NK-92 treated with Interleukin-12 subunit alpha and Interleukin-12 subunit beta, amount 100 ng/mL, for 24 hours (cell line): ENCODE measurements around the gene MAGOHB.
A peak's percentile ranks its signal among the peaks of the same experiment; 100 is the strongest.
"Not testable (repeated sequence)": the region's sequence is repeated elsewhere in the genome, so short reads cannot be mapped to it uniquely, and the experiment has no call there.

Experiments used
- DNase-seq: peaks from one replicate; lab custom pipeline; 2025; lab: John Stamatoyannopoulos, UW

The MAGOHB gene

GRCh38 chr12:10613349-10614055 is at the start of gene MAGOHB:
MAGOHB (minus strand) TSS chr12:10613609; CDS start chr12:10613532, 77 bp downstream.
- peak; percentile 77 for DNase-seq

GRCh38 chr12:10661338-10661737 is 47.9 kb upstream of the MAGOHB start:
- no peak for DNase-seq

DNA sequence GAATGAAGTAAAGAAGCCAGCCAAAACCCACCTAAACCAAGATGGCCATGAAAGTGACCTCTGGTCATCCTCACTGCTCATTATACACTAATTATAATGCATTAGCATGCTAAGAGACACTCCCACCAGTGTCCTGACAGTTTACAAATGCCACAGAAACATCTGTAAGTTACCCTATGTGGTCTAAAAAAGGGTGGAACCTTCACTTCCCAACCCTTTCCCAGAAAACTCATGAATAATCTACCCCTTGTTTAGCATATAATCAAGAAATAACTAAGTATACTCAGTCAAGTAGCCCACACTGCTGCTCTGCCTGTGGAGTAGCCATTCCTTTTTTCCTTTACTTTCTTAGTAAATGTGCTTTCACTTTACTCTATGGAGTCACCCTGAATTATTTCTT is 40.6 kb upstream of the MAGOHB start:
- DNase-seq, result no peak

- DNase-seq, result no peak
Measured at GRCh38 chr12:10652192-10652591, 38.8 kb upstream of the MAGOHB start.

DNA sequence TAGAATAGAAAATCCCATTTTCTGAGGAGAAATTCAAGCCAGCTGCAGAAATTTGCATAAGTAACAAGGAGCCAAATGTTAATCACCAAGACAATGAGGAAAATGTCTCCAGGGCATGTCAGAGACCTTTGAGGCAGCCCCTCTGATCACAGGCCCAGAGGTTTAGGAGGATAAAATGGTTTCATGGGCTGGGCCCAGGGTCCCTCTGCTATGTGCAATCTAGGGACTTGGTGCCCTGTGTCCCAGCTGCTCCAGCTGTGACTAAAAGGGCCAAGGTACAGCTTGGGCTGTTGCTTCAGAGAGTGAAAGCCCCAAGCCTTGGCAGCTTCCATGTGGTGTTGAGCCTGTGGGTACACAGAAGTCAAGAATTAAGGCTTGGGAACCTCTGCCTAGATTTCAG is 33.2 kb upstream of the MAGOHB start:
- not testable (repeated sequence) for DNase-seq

- DNase-seq, result no peak
Measured at GRCh38 chr12:10645910-10646309, 32.5 kb upstream of the MAGOHB start.

GRCh38 chr12:10641735-10642500 is 28.5 kb upstream of the MAGOHB start:
- no peak for DNase-seq

GRCh38 chr12:10638728-10639127 is 25.3 kb upstream of the MAGOHB start:
- DNase-seq, result no peak

DNA sequence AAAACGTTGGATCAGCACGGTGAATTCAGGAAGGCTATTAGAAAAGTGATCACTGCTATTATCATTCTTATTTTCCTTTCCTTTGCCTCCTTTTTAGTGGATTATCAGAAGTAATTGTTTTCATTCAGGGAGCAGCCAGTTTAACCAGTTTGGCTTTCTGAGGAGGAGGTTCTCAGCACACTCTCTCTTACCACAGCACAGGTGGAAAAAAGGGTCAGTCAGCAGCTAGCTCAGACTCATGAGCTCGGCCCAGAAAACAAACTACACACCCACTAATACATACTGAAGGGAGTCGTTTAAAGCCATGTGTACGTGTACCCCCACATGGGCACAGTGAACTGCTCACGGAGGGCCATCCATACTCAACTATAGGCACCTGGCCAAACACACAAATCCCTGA is 23.2 kb upstream of the MAGOHB start:
- DNase-seq, result no peak

GRCh38 chr12:10636124-10636523 is 22.7 kb upstream of the MAGOHB start:
- no peak for DNase-seq

GRCh38 chr12:10635306-10635705 is 21.9 kb upstream of the MAGOHB start:
- no peak for DNase-seq

DNA sequence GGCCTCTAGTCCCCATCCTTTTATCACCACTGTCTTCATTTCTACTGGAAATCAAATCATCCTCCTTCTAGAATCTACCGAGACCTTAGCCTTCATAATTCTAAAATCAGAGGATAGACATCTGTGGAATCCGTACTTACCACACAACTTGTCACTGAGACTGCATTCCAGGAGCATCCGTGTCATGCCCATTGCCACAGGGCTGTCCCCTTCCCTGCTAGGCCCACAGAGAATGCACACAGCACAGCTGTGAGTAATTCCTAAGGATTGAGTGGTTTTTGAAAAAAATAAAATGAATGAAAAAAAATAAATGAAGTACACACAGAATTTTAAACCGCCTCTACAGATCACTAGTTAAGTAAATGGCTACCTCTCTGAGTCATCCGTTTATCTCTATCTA is 21.0 kb upstream of the MAGOHB start:
- DNase-seq, result no peak

DNA sequence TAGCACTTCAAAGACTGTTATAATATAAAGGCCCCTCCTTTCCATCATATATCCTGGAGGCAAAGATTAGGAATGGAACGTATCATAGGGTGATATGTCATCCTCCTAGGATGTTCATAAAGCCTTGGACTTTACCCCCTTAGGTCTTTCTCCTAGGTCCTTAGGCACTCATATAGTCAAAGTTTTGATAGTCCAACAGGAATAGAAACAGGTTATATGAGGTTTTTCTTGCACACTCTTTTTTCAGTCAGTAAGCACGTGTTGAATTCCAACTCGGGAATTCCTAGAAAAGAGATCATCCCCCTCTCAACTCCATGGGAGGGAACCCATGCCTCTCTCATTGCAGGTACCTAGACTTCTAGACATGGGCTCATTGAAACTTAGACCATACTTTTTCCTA is 20.1 kb upstream of the MAGOHB start:
- DNase-seq, result no peak

DNA sequence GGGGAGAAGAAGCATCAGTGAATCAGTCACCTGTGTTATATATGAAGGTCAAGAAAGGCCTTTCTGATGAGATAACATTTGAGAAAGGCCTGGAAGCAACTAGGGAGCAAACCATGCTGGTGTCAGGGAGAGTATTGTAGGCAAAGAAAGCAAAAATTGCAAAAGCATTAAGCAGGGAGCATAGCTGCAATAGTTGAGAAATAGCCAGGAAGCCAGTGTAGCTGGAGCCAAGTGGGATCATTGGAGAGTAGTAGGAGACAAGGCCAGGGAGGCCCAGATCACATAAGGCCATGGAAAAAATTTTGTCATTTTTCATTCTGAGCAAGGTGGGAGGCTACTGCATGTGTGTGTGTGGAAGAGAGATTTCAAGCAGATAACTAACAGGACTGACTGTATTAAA is 18.8 kb upstream of the MAGOHB start:
- DNase-seq, result no peak

DNA sequence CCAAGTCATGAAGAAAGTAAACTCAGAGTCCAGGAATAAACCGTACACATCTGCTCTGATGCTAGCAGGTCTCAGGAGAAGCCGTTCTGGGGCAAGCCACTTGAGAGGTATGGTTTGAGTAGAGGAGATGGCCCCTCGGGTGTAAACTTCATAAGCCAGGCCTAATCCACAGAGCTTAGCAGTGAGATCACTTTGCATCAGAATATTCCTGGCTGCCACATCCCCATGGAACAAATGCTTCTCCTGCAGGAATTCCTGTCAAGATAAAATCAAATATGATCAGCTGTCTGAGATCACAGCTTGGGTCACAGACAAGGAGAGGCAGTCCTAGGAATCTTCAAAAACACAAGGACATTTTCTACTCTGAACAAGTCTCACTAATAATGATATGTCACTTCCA is 11.2 kb upstream of the MAGOHB start:
- no peak for DNase-seq

GRCh38 chr12:10623131-10623530 is 9.7 kb upstream of the MAGOHB start:
- DNase-seq, result no peak

- DNase-seq, result no peak
Measured at GRCh38 chr12:10621278-10621677, 7.9 kb upstream of the MAGOHB start.

DNA sequence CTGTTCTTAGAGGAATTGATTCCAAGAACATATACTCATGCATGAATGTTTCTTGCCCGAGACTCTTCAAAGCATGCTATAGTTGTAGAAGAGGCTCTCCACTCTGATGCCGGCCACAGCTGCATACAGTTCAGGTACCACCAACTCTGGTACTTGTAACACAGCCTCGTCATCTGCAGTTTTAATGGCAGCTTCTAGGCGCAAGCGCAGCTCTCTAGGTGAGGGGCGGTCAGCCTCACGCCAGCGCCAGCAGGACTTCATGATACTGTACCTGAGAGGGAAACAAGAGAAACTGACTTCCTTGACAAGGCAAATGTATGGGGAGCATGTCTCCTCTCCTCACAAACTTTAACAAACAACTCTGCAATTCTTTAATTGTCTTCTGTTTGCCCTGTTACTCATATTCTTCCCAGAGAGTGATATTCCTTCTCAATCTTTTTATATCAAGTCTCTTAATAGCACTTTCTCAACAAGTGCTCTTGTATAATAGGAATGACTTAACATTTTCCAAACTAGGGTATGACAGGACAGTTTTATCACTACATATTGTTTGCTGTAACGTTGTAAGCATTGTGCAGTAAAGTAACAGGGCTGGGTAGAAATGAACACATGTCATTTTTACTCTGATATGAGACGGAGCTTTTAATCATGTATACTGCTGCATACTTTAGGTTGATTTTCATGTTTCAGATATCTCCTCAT is 6.8 kb upstream of the MAGOHB start:
- DNase-seq, result no peak

DNA sequence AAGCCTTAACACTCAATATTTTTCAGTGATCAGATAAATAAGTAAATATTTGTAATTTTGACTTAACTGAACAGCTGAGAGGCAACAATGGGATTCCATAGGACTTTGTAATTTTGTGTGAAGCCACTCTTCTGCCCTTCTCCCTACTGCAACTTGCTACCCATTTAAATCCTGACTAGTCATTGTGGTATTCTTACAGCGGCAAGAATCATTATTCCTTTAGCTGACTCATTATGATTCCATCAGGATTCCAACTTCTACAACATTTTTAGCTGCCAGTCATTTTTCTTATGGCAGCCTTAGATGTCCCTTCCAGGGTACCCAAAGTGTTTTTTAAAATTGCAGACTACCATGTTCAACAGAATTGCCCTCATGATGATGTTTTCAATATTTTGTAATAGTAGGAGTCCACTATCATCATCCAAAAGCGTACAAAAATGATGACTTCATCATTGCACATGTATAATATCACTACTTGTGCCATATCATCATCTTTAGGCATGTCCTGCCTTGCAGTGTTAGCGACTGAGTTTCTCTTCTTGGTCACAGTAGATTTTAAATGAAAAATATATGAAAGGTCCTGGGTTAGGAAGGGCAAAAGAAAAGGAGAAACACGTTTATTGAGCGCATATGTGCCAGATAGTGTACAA is 5.1 kb upstream of the MAGOHB start:
- no peak for DNase-seq

- no peak for DNase-seq
Measured at GRCh38 chr12:10617863-10618262, 4.5 kb upstream of the MAGOHB start.

DNA sequence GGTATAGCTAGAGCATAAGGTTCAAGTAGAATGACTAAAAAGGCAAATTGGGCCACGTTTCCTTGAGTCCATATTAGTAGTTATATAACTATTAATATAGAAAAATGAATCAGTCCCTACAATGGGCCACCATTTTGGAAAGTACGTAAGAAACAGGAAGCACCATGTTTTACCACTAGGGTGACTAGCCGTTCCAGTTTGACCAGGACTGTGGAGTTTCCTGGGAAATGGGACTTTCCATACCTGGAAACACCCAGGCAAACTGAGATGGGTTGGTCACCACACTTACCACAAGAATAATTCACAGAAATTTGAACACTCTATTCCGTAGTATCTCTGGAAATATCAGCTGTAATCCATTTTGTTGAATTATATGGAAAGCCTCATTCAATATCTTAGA is 2.1 kb upstream of the MAGOHB start:
- DNase-seq, result no peak

- DNase-seq, result no peak
Measured at GRCh38 chr12:10614056-10614370, 604 bp upstream of the MAGOHB start.

DNA sequence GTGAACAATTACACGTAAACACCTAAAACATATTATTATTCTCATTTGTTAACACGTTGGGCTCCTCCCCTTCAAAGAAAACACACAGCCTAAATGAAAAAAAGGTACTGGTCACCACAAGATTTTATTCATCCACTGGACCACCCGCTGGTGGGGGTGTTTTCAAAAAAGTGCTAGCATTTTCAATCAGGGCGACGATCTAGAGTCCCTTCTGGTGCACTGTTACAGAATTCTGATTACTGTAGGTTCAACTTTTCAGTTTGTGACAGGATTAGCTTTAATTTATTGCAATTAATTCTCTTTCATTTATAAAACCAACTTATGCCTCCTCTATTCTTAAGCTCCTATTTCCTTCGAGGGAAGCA is 443 bp downstream of the MAGOHB start:
- DNase-seq, result no peak
